Choroid plexus epithelial cell (primary cell): ENCODE data around the gene XPO1.
"Not testable (repeated sequence)": the region's sequence is repeated elsewhere in the genome, so short reads cannot be mapped to it uniquely, and the experiment has no call there.

Experiments used
- DNase-seq: peaks from one replicate; pipeline ENCODE4 v3.0.0-alpha.2; 2010; ENCODE audit warnings: low read depth
- H3K4me3 ChIP-seq: 2 replicates; pipeline ENCODE4 v1.5.1; 2011; ENCODE audit warnings: low read depth, mild to moderate bottlenecking, control low read depth, low read length, moderate library complexity
- CTCF ChIP-seq: conservative IDR thresholded peaks from 2 replicates; pipeline ENCODE4 v1.5.1; 2011; ENCODE audit warnings: low read depth, mild to moderate bottlenecking, control low read depth, inconsistent platforms, low read length, moderate library complexity

Gene XPO1

GRCh38 chr2:61543062-61543461 lies 4.9 kb upstream of the XPO1 start:
- TF ChIP-seq CTCF, result no peak
- DNase-seq, result no peak

GRCh38 chr2:61540167-61540566 lies 2.0 kb upstream of the XPO1 start:
- DNase-seq, result not testable (repeated sequence)

More at GRCh38 chr2:61543062-61543461, 4.9 kb upstream of the XPO1 start:
- H3K4me3 ChIP-seq, result no peak overlapping the region

GRCh38 chr2:61538920-61539520 lies 864 bp upstream of the XPO1 start:
- DNase-seq, result peak; percentile 64
- TF ChIP-seq CTCF, result no peak
- H3K4me3 ChIP-seq, result peak overlapping the region; percentile 92

More at GRCh38 chr2:61540167-61540566, 2.0 kb upstream of the XPO1 start:
- not testable (repeated sequence) for H3K4me3 ChIP-seq

- H3K4me3 ChIP-seq, result peak overlapping the region; percentile 92
- no peak for TF ChIP-seq CTCF
- no peak for DNase-seq
Measured at GRCh38 chr2:61537950-61538199, 281 bp downstream of the XPO1 start.

GRCh38 chr2:61537277-61537949 lies 743 bp downstream of the XPO1 start:
- DNase-seq, result no peak
- H3K4me3 ChIP-seq, result peak overlapping the region; percentile 92
- TF ChIP-seq CTCF, result no peak

GRCh38 chr2:61536572-61537276 lies 1.4 kb downstream of the XPO1 start:
- TF ChIP-seq CTCF, result no peak
- DNase-seq, result peak; percentile 95
- peak overlapping the region; percentile 92 for H3K4me3 ChIP-seq

GRCh38 chr2:61536180-61536571 lies 2.0 kb downstream of the XPO1 start:
- peak; percentile 41 for DNase-seq
- no peak for TF ChIP-seq CTCF
- peak overlapping the region; percentile 92 for H3K4me3 ChIP-seq
